HCT116 (cell line): ENCODE measurements around the gene ESD.

Source experiments
- ATF3 ChIP-seq: IDR thresholded peaks from 2 replicates; pipeline ENCODE4 v1.6.1; 2012
- CEBPB ChIP-seq: IDR thresholded peaks from 2 replicates; pipeline ENCODE4 v1.6.1; 2012; ENCODE audit warnings: low read depth
- CTCF ChIP-seq, 3 experiments: fragments of 200-600 bp in 1 of 3; sonication (generic) in 1 of 3; IDR thresholded peaks in 2 of 3; conservative IDR thresholded peaks in 1 of 3; 2 replicates each; pipeline ENCODE4 v1.5.1; 2012 to 2017; ENCODE audit warnings: low read depth in 2 of 3, low read length in 2 of 3, antibody characterized with exemption in 1 of 3, borderline replicate concordance in 1 of 3, control low read depth in 1 of 3, mild to moderate bottlenecking in 1 of 3, mixed read lengths in 1 of 3, mixed run types in 1 of 3, moderate library complexity in 1 of 3; ENCODE audit not compliant: insufficient read depth in 1 of 3
- ELF1 ChIP-seq: IDR thresholded peaks from 2 replicates; pipeline ENCODE4 v1.6.1; 2012; ENCODE audit warnings: low read depth, borderline replicate concordance
- EZH2 ChIP-seq: fragments of 200-600 bp; sonication (generic); IDR thresholded peaks from 2 replicates; pipeline ENCODE4 v1.6.1; 2017; ENCODE audit warnings: antibody characterized with exemption, mixed run types
- MAX ChIP-seq: IDR thresholded peaks from 2 replicates; pipeline ENCODE4 v1.6.1; 2012
- POLR2A ChIP-seq: IDR thresholded peaks from 2 replicates; pipeline ENCODE4 v1.7.0; 2011; ENCODE audit warnings: borderline replicate concordance; ENCODE audit not compliant: insufficient read depth, insufficient read length; ENCODE audit errors: extremely low read depth
- POLR2AphosphoS5 ChIP-seq: IDR thresholded peaks from 2 replicates; pipeline ENCODE4 v1.6.1; 2011; ENCODE audit warnings: mild to moderate bottlenecking, low read depth, low read length, moderate library complexity
- REST ChIP-seq: IDR thresholded peaks from 2 replicates; pipeline ENCODE4 v1.6.1; 2012; ENCODE audit warnings: low read depth
- SIN3A ChIP-seq: IDR thresholded peaks from 2 replicates; pipeline ENCODE4 v1.6.1; 2012; ENCODE audit warnings: low read depth
- SP1 ChIP-seq: IDR thresholded peaks from 2 replicates; pipeline ENCODE4 v1.6.1; 2012; ENCODE audit warnings: low read depth
- YY1 ChIP-seq: IDR thresholded peaks from 2 replicates; pipeline ENCODE4 v1.6.1; 2011; ENCODE audit warnings: low read length, low read depth, moderate library complexity, mild to moderate bottlenecking; ENCODE audit not compliant: insufficient replicate concordance; ENCODE audit errors: extremely low read depth

GRCh38 chr13:46796515-46797474 is at the start of gene ESD:
- TF ChIP-seq CEBPB (no peak), CTCF (IDR thresholded peaks at IDR 0.05 in 2 of 3, conservative IDR thresholded peaks at IDR 0.05 in 1 of 3; ENCODE audit: borderline replicate concordance in 1 of 3, insufficient read depth in 1 of 3, low read depth in 2 of 3, low read length in 2 of 3) (no peak), SP1 (0 out of 2 replicates have a peak, but pooled peaks have one; percentile 12), REST (no peak), SIN3A (peak; percentile 47; the same call in 1 of the 2 replicates), POLR2A (peak; percentile 85), EZH2 (no peak), POLR2AphosphoS5 (peak; percentile 87), ELF1 (no peak), ATF3 (no peak), YY1 (peak; percentile 91), MAX (peak; percentile 93)
